K562 (cell line): Measurements from ENCODE around the gene JADE2. TPM values are rescaled to one million over a fixed set of nuclear protein-coding genes. Genes with fewer than 3 reads are reported as not detected.

Experiments used
- CAMTA2 ChIP-seq: fragments of 250-450 bp; sonication (Bioruptor Pico); conservative IDR thresholded peaks from 2 replicates; pipeline ENCODE4 v1.5.1; 2022
- HMGN3 ChIP-seq: IDR thresholded peaks from 2 replicates; pipeline ENCODE4 v1.6.1; 2011; ENCODE audit warnings: borderline replicate concordance, low read depth, mild to moderate bottlenecking, mixed read lengths, low read length; ENCODE audit not compliant: insufficient read length; ENCODE audit errors: extremely low read depth
- KHSRP ChIP-seq: fragments of 450-650 bp; IDR thresholded peaks from 2 replicates; pipeline ENCODE4 v1.6.1; 2017
- MEF2A ChIP-seq: IDR thresholded peaks from 2 replicates; pipeline ENCODE4 v1.6.1; 2011; ENCODE audit warnings: low read depth, mild to moderate bottlenecking, low read length, moderate library complexity; ENCODE audit not compliant: control insufficient read depth
- MTA1 ChIP-seq: fragments of 450-650 bp; IDR thresholded peaks from 2 replicates; pipeline ENCODE4 v1.6.1; 2017; ENCODE audit warnings: borderline replicate concordance
- MYNN ChIP-seq, 2 experiments: sonication (generic); formaldehyde crosslinking in 1 of 2; IDR thresholded peaks; 2 replicates each; pipeline versions ENCODE4 v1.5.0 to v1.6.1; 2016 to 2020; ENCODE audit warnings: antibody characterized with exemption in 1 of 2, missing genetic modification reagents in 1 of 2
- PHB2 ChIP-seq: fragments of 450-650 bp; IDR thresholded peaks from 2 replicates; pipeline ENCODE4 v1.6.1; 2017; ENCODE audit warnings: low read depth
- PHF8 ChIP-seq: fragments of 200-600 bp; sonication (generic); IDR thresholded peaks from 2 replicates; pipeline ENCODE4 v1.6.1; 2012; ENCODE audit warnings: mixed run types, mild to moderate bottlenecking, inconsistent platforms, low read length, moderate library complexity, borderline replicate concordance
- PTBP1 ChIP-seq: fragments of 200-400 bp; formaldehyde crosslinking; IDR thresholded peaks from 2 replicates; pipeline ENCODE4 v1.6.1; 2017; ENCODE audit warnings: low read depth, low read length
- TAF9B ChIP-seq: fragments of 450-650 bp; IDR thresholded peaks from 2 replicates; pipeline ENCODE4 v1.6.1; 2018; ENCODE audit warnings: mild to moderate bottlenecking; ENCODE audit not compliant: partially characterized antibody
- ZNF584 ChIP-seq: fragments of 200-800 bp; sonication (Bioruptor generic); IDR thresholded peaks from 2 replicates; pipeline ENCODE4 v1.6.1; 2016; ENCODE audit warnings: low read depth, mild to moderate bottlenecking, missing genetic modification characterization, missing compliant biosample characterization
- ZNF764 ChIP-seq: fragments of 250-450 bp; sonication (Bioruptor Pico); IDR thresholded peaks from 2 replicates; pipeline ENCODE4 v1.4.0; 2020; ENCODE audit warnings: low read depth, mild to moderate bottlenecking, moderate library complexity
- polyA plus RNA-seq, 8 experiments: library from polyadenylated mRNA; depleted of rRNA in 4 of 8; stranded (reverse) in 5 of 8; unstranded in 3 of 8; fragments of >200 nt; fragmentation: Nextera tagmentation in 2 of 8; fragmentation: Illumina TruSeq in 1 of 8; extraction: Ambion mirVana in 2 of 8; extraction: Trizol in 1 of 8; gene quantifications; 2 replicates each; pipeline versions ENCODE4 v1.2.1 to v1.2.3, GENCODE V29; 2011 to 2014; ENCODE audit warnings: inconsistent platforms in 1 of 8, missing spikeins in 1 of 8
- total RNA-seq, 7 experiments: library from RNA; depleted of rRNA in 6 of 7; stranded (reverse); fragments of >200 nt in 6 of 7; fragmentation: Illumina TruSeq in 2 of 7; extraction: Trizol in 2 of 7; gene quantifications; 2 replicates each; pipeline versions ENCODE4 v1.2.1 to v1.2.3, GENCODE V29; 2011 to 2021; ENCODE audit warnings: low replicate concordance in 1 of 7
- TF ChIP-seq, protein P1 (sequence below): fragments of 450-650 bp; IDR thresholded peaks from 2 replicates; pipeline ENCODE4 v1.6.1; 2014; ENCODE audit warnings: low read depth, mild to moderate bottlenecking, moderate library complexity, borderline replicate concordance
- TF ChIP-seq, protein P2 (sequence below): sonication (generic); formaldehyde crosslinking; IDR thresholded peaks from 2 replicates; pipeline ENCODE4 v1.8.0; 2022; ENCODE audit warnings: mild to moderate bottlenecking, missing genetic modification reagents
- TF ChIP-seq, protein P3 (sequence below): sonication (generic); formaldehyde crosslinking; IDR thresholded peaks from 2 replicates; pipeline ENCODE4 v1.8.1; 2023; ENCODE audit warnings: mild to moderate bottlenecking, missing genetic modification reagents
- TF ChIP-seq, protein P4 (sequence below): sonication (generic); formaldehyde crosslinking; IDR thresholded peaks from 2 replicates; pipeline ENCODE4 v1.8.1; 2022; ENCODE audit warnings: missing genetic modification reagents
- TF ChIP-seq, protein P5 (sequence below), 3 experiments: fragments of 200-800 bp in 1 of 3; fragments of 250-450 bp in 1 of 3; fragments of 450-650 bp in 1 of 3; sonication (Bioruptor Pico) in 1 of 3; sonication (Bioruptor generic) in 1 of 3; formaldehyde crosslinking in 1 of 3; IDR thresholded peaks; 2 replicates each; pipeline versions ENCODE4 v1.6.1 to v1.8.0; 2016 to 2022; ENCODE audit warnings: mild to moderate bottlenecking in 2 of 3, missing genetic modification characterization in 2 of 3, missing compliant biosample characterization in 1 of 3, moderate library complexity in 1 of 3

The JADE2 gene
- total and polyA plus RNA-seq, 9 of the 15 experiments (the other 6 are each of a cell fraction or from before 2014, with no cell fraction given), result 0.50 to 23.3 (median 9.1) TPM

DNA sequence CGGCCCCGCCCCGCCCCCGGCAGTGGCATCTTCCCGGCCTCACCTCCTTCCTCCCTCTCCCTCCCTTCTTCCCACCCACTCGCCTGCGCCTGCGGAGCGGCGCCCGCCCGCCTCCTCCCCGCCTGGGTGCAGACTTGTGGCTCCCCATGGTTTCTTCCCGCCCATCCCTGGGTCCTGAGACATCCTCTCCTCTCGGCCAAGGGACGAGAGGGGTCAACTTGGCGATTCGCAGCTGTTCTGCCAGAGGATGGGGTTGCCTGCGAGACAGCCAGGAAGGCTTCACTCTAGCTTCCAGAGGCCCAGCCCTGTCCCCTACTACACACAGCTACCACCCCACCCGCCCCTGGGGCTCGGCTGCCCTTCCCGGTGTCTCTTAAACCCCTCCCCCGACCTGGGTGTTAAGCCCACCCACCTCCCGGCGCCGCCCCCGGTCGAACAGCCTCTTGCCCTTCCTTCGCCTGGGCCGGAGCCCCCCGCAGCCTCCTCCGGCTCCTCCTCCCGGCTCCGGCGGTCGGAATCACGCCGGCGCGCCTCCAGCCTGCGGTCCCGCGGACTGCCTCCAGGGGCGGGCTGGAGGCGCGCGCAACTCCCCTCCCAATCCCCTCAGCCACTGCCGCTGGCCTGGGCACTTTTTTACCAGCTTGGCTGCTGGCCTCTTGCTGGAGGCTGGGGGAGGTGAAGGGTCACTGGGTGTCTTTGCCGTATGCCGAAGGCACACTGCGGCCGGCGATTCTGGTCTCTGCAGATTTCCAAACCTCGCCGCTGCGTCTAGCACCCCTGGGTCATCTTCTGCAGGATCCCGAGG lies 1.9 kb downstream of the JADE2 start (continued):
- TF ChIP-seq, protein P1, sequence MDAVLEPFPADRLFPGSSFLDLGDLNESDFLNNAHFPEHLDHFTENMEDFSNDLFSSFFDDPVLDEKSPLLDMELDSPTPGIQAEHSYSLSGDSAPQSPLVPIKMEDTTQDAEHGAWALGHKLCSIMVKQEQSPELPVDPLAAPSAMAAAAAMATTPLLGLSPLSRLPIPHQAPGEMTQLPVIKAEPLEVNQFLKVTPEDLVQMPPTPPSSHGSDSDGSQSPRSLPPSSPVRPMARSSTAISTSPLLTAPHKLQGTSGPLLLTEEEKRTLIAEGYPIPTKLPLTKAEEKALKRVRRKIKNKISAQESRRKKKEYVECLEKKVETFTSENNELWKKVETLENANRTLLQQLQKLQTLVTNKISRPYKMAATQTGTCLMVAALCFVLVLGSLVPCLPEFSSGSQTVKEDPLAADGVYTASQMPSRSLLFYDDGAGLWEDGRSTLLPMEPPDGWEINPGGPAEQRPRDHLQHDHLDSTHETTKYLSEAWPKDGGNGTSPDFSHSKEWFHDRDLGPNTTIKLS, result no peak
- TF ChIP-seq HMGN3 (no peak), PHF8 (peak; percentile 40; the same call in 1 of the 2 replicates), ZNF764 (CRISPR knock-in tag) (no peak), KHSRP (no peak), MTA1 (peak; percentile 25; the same call in 1 of the 2 replicates), ZNF584 (no peak), PTBP1 (no peak), TAF9B (no peak), PHB2 (no peak), MEF2A (no peak), MYNN (IDR thresholded peaks at IDR 0.05) (0 out of 2 replicates have a peak, but pooled peaks have one; percentile 5), MYNN (CRISPR knock-in tag; IDR thresholded peaks at IDR 0.05) (no peak), CAMTA2 (no peak)
- TF ChIP-seq, protein P2, sequence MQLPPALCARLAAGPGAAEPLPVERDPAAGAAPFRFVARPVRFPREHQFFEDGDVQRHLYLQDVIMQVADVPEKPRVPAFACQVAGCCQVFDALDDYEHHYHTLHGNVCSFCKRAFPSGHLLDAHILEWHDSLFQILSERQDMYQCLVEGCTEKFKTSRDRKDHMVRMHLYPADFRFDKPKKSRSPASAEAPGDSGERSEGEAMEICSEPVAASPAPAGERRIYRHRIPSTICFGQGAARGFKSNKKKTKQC, result no peak
- TF ChIP-seq, protein P3, sequence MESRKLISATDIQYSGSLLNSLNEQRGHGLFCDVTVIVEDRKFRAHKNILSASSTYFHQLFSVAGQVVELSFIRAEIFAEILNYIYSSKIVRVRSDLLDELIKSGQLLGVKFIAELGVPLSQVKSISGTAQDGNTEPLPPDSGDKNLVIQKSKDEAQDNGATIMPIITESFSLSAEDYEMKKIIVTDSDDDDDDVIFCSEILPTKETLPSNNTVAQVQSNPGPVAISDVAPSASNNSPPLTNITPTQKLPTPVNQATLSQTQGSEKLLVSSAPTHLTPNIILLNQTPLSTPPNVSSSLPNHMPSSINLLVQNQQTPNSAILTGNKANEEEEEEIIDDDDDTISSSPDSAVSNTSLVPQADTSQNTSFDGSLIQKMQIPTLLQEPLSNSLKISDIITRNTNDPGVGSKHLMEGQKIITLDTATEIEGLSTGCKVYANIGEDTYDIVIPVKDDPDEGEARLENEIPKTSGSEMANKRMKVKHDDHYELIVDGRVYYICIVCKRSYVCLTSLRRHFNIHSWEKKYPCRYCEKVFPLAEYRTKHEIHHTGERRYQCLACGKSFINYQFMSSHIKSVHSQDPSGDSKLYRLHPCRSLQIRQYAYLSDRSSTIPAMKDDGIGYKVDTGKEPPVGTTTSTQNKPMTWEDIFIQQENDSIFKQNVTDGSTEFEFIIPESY (CRISPR knock-in tag), result no peak
- TF ChIP-seq, protein P4, sequence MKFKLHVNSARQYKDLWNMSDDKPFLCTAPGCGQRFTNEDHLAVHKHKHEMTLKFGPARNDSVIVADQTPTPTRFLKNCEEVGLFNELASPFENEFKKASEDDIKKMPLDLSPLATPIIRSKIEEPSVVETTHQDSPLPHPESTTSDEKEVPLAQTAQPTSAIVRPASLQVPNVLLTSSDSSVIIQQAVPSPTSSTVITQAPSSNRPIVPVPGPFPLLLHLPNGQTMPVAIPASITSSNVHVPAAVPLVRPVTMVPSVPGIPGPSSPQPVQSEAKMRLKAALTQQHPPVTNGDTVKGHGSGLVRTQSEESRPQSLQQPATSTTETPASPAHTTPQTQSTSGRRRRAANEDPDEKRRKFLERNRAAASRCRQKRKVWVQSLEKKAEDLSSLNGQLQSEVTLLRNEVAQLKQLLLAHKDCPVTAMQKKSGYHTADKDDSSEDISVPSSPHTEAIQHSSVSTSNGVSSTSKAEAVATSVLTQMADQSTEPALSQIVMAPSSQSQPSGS (CRISPR knock-in tag), result no peak
- TF ChIP-seq, protein P5, sequence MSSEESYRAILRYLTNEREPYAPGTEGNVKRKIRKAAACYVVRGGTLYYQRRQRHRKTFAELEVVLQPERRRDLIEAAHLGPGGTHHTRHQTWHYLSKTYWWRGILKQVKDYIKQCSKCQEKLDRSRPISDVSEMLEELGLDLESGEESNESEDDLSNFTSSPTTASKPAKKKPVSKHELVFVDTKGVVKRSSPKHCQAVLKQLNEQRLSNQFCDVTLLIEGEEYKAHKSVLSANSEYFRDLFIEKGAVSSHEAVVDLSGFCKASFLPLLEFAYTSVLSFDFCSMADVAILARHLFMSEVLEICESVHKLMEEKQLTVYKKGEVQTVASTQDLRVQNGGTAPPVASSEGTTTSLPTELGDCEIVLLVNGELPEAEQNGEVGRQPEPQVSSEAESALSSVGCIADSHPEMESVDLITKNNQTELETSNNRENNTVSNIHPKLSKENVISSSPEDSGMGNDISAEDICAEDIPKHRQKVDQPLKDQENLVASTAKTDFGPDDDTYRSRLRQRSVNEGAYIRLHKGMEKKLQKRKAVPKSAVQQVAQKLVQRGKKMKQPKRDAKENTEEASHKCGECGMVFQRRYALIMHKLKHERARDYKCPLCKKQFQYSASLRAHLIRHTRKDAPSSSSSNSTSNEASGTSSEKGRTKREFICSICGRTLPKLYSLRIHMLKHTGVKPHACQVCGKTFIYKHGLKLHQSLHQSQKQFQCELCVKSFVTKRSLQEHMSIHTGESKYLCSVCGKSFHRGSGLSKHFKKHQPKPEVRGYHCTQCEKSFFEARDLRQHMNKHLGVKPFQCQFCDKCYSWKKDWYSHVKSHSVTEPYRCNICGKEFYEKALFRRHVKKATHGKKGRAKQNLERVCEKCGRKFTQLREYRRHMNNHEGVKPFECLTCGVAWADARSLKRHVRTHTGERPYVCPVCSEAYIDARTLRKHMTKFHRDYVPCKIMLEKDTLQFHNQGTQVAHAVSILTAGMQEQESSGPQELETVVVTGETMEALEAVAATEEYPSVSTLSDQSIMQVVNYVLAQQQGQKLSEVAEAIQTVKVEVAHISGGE (CRISPR knock-in tag; IDR thresholded peaks at IDR 0.05), result peak in 1 of 3 experiments; percentile 23; a peak in 1 of 6 replicates
